Measurements from ENCODE around the gene ADGRA1.

The ADGRA1 gene

GRCh38 chr10:133060881-133061280 is 26.8 kb upstream of the ADGRA1 start:
- TF ChIP-seq ZNF514 (tag by site-specific recombination; IDR thresholded peaks at IDR 0.05), result no peak
- no peak for TF ChIP-seq ZNF488 (tag by site-specific recombination; IDR thresholded peaks at IDR 0.05)
- no peak for TF ChIP-seq ZIC2 (tag by site-specific recombination; IDR thresholded peaks at IDR 0.05)
- TF ChIP-seq ZBTB11 (tag by site-specific recombination; conservative IDR thresholded peaks at IDR 0.05; ENCODE audit: low read depth), result no peak
- TF ChIP-seq IKZF3 (tag by site-specific recombination; IDR thresholded peaks at IDR 0.05), result no peak
- TF ChIP-seq ZNF335 (tag by site-specific recombination; conservative IDR thresholded peaks at IDR 0.05), result no peak
- TF ChIP-seq ZBTB26 (tag by site-specific recombination; optimal IDR thresholded peaks at IDR 0.05), result no peak
- no peak for TF ChIP-seq PRDM4 (tag by site-specific recombination; IDR thresholded peaks at IDR 0.05)
- no peak for TF ChIP-seq ZNF558 (tag by site-specific recombination; IDR thresholded peaks at IDR 0.05)
- no peak for TF ChIP-seq OSR2 (tag by site-specific recombination; IDR thresholded peaks at IDR 0.05)
- no peak for TF ChIP-seq ZNF433 (tag by site-specific recombination; IDR thresholded peaks at IDR 0.05; ENCODE audit: low read depth)
- no peak for TF ChIP-seq ZNF623 (tag by site-specific recombination; IDR thresholded peaks at IDR 0.05)
- TF ChIP-seq ZNF785 (tag by site-specific recombination; IDR thresholded peaks at IDR 0.05), result no peak
- TF ChIP-seq BCL6B (tag by site-specific recombination; IDR thresholded peaks at IDR 0.05), result no peak
- TF ChIP-seq EGR2 (tag by site-specific recombination; IDR thresholded peaks at IDR 0.05; ENCODE audit: low read depth), result no peak
- no peak for TF ChIP-seq TSHZ1 (tag by site-specific recombination; IDR thresholded peaks at IDR 0.05; ENCODE audit: borderline replicate concordance)
- TF ChIP-seq ZNF324 (tag by site-specific recombination; IDR thresholded peaks at IDR 0.05), result no peak
- no peak for TF ChIP-seq ZNF768 (tag by site-specific recombination; IDR thresholded peaks at IDR 0.05)
- TF ChIP-seq ZFP3 (tag by site-specific recombination; IDR thresholded peaks at IDR 0.05; ENCODE audit: low read depth), result no peak
- no peak for TF ChIP-seq FEZF1 (tag by site-specific recombination; IDR thresholded peaks at IDR 0.05)
- CTCF ChIA-PET, result no interaction called here
- POLR2A ChIA-PET, result no interaction called here
- no peaks in the 10 kb centered on the region for H3K36me3 ChIP-seq (ENCODE audit: control insufficient read depth in 2 of 2, insufficient read depth in 1 of 2, low read length in 2 of 2)
- no peaks in the 10 kb centered on the region for H3K4me1 ChIP-seq (ENCODE audit: control insufficient read depth, insufficient read depth, low read length)
- H3K27ac ChIP-seq (ENCODE audit: extremely low read depth, low read depth, low read length), result no peak overlapping the region
- H3K9me3 ChIP-seq (ENCODE audit: control insufficient read depth, insufficient read depth, low read depth, low read length), result no peaks in the 10 kb centered on the region
- H3K4me3 ChIP-seq (ENCODE audit: low read depth, low read length), result no peak overlapping the region
